ENCODE data around the gene ATP1A4. TPM values are rescaled to one million over a fixed set of nuclear protein-coding genes. Genes with fewer than 3 reads are reported as not detected.

ATP1A4 gene
- total and polyA plus RNA-seq, 2 of the 13 experiments (the other 11 are each of a cell fraction or from before 2014, with no cell fraction given) = not detected

DNA sequence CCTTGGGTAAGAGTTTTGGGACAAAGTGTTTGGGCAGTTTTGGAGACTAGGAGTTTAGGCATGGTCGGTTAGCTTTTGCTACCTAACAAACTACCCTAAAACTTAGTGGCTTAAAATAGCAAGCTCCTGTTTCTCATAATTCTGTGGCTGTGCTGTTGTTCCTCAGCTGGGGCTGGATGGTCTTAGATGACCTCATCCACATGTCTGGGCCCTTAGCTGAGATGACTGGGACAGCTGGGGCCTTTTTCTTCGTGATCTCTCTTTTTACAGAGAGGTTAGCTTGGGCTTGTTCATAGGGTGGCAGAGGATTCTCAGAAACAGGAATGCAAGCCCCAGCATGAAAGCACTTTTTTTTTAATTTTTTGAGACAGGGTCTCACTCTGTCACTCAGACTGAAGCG lies 6.6 kb downstream of the ATP1A4 start:
- FAIRE-seq (no peak), ATAC-seq (no peak), DNase-seq (ENCODE audit: low spot score) (no peak)
- Histone ChIP-seq H3K9me3 (ENCODE audit: low read length) (no peaks in the 10 kb centered on the region), H3K27ac (ENCODE audit: extremely low read length, insufficient read depth, low read length) (no peak overlapping the region), H3K79me2 (ENCODE audit: insufficient read depth, low read length) (no peaks in the 10 kb centered on the region), H3K9ac (ENCODE audit: insufficient read depth, low read depth, low read length) (no peak overlapping the region), H4K20me1 (ENCODE audit: insufficient read depth, low read length) (no peaks in the 10 kb centered on the region), H3K4me3 (replicated peaks in 1 of 3; ENCODE audit: insufficient read depth in 1 of 3, low read depth in 2 of 3, low read length in 3 of 3) (no peak overlapping the region), H3K4me2 (ENCODE audit: low read depth, low read length) (no peak overlapping the region), H2AFZ (ENCODE audit: low read length) (no peak overlapping the region), H3K27me3 (ENCODE audit: control insufficient read depth in 1 of 2, insufficient read depth in 2 of 2, low read length in 2 of 2) (no peaks in the 10 kb centered on the region; a peak in 3 of 5 replicates), H3K4me1 (ENCODE audit: insufficient read depth, low read length) (peaks cover 37% of the 10 kb centered on the region), H3K36me3 (replicated peaks in 1 of 2; ENCODE audit: control insufficient read depth in 1 of 2, insufficient read depth in 2 of 2, low read length in 2 of 2) (no peaks in the 10 kb centered on the region)
- intact Hi-C loops (cut with micrococcal nuclease; ENCODE audit: unreplicated experiment) = no loop called here
- TF ChIP-seq ATF7-NPFF (CRISPR knock-in tag; IDR thresholded peaks at IDR 0.05; ENCODE audit: low read depth) (no peak), ATF7 (IDR thresholded peaks at IDR 0.05) (peak; percentile 5; the same call in 1 of the 2 replicates), ATF7 (CRISPR knock-in tag; IDR thresholded peaks at IDR 0.05) (no peak)
- ChIA-PET CTCF (ENCODE audit: low intra/inter-chr PET ratio, low total read pairs) (no interaction called here), POLR2A (no interaction called here)
- 38% methylated on average over 3 of the region's 3 CpGs for WGBS (ENCODE audit: low lambda C conversion rate)
- no TSS peak for BruUV-seq (replicated peaks)
- in situ Hi-C loops (cut with HindIII; ENCODE audit: extremely low pct_ligation_motif_present, low pct_unique_long_range_greater_than_20kb) = no loop called here

DNA sequence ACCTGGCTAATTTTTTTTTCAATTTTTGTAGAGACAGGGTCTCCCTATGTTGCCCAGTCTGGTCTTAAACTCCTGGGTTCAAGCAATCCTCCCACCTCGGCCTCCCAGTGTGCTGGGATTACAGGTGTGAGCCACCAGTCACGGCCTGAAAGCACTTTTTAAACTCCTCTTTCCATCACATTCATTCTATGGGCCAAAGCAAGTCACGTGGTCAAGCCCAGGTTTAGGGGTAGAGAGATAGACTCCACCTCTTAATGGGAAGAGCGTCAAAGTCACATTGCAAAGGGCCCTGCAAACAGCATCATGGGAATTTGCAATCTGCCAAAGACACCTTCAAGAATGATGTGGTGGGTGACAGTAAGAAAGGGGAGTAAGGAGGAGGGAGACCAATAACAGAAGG lies 7.1 kb downstream of the ATP1A4 start:
- CTCF ChIA-PET (ENCODE audit: low intra/inter-chr PET ratio, low total read pairs) = no interaction called here

More for the DNA sequence above, 7.1 kb downstream of the ATP1A4 start:
- no peak overlapping the region for H3K27ac ChIP-seq (ENCODE audit: extremely low read length, insufficient read depth, low read length)
- in situ Hi-C loops (cut with HindIII; ENCODE audit: extremely low pct_ligation_motif_present, low pct_unique_long_range_greater_than_20kb) = no loop called here
- TF ChIP-seq, protein P1, sequence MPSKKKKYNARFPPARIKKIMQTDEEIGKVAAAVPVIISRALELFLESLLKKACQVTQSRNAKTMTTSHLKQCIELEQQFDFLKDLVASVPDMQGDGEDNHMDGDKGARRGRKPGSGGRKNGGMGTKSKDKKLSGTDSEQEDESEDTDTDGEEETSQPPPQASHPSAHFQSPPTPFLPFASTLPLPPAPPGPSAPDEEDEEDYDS (CRISPR knock-in tag; IDR thresholded peaks at IDR 0.05) = no peak
- peak; percentile 62; the same call in 1 of the 2 replicates for TF ChIP-seq RAD51 (IDR thresholded peaks at IDR 0.05; ENCODE audit: borderline replicate concordance)
- H3K27me3 ChIP-seq (ENCODE audit: control insufficient read depth in 1 of 2, insufficient read depth in 2 of 2, low read length in 2 of 2) = no peaks in the 10 kb centered on the region; a peak in 3 of 5 replicates
- H3K79me2 ChIP-seq (ENCODE audit: insufficient read depth, low read length) = no peaks in the 10 kb centered on the region
- BruUV-seq (replicated peaks) = no TSS peak
- no peaks in the 10 kb centered on the region for H3K9me3 ChIP-seq (ENCODE audit: low read length)
- H2AFZ ChIP-seq (ENCODE audit: low read length) = no peak overlapping the region
- no peaks in the 10 kb centered on the region for H4K20me1 ChIP-seq (ENCODE audit: insufficient read depth, low read length)
- POLR2A ChIA-PET = no interaction called here
- H3K9ac ChIP-seq (ENCODE audit: insufficient read depth, low read depth, low read length) = no peak overlapping the region
- 15% methylated on average over 4 of the region's 4 CpGs for WGBS (ENCODE audit: low lambda C conversion rate)
- FAIRE-seq (no peak), ATAC-seq (no peak), DNase-seq (ENCODE audit: low spot score) (no peak)
- H3K36me3 ChIP-seq (replicated peaks in 1 of 2; ENCODE audit: control insufficient read depth in 1 of 2, insufficient read depth in 2 of 2, low read length in 2 of 2) = no peaks in the 10 kb centered on the region
- H3K4me1 ChIP-seq (ENCODE audit: insufficient read depth, low read length) = peaks cover 40% of the 10 kb centered on the region
- H3K4me3 ChIP-seq (replicated peaks in 1 of 3; ENCODE audit: insufficient read depth in 1 of 3, low read depth in 2 of 3, low read length in 3 of 3) = no peak overlapping the region
- H3K4me2 ChIP-seq (ENCODE audit: low read depth, low read length) = no peak overlapping the region
- intact Hi-C loops (cut with micrococcal nuclease; ENCODE audit: unreplicated experiment) = no loop called here

All from HepG2 (cell line).